Esophagus muscularis mucosa (tissue), 4 donors: ENCODE measurements around the gene DYNLRB1. TPM values are rescaled to one million over a fixed set of nuclear protein-coding genes. Genes with fewer than 3 reads are reported as not detected.

Source experiments
- DNase-seq: peaks from one replicate; pipeline ENCODE4 v3.0.0-alpha.2; 2017; ENCODE audit errors: extremely low spot score
- H3K27ac ChIP-seq, 4 donors: fragments of 200-600 bp; sonication (generic); replicated peaks in 1 of 4; 1 replicate in 3 of 4; 2 replicates in 1 of 4; pipeline ENCODE4 v1.5.1; 2016 to 2019; ENCODE audit warnings: mild to moderate bottlenecking in 1 of 4
- H3K27me3 ChIP-seq, 4 donors: fragments of 200-600 bp; sonication (generic); one replicate each; pipeline versions ENCODE4 v1.5.1 to v1.6.0; 2016 to 2019
- H3K36me3 ChIP-seq, 4 donors: fragments of 200-600 bp; sonication (generic); one replicate each; pipeline ENCODE4 v1.5.1; 2016 to 2019
- H3K4me1 ChIP-seq, 4 donors: fragments of 200-600 bp; sonication (generic); one replicate each; pipeline ENCODE4 v1.5.1; 2016 to 2019
- H3K4me3 ChIP-seq, 4 donors: fragments of 200-600 bp; sonication (generic); 1 replicate in 2 of 4; 2 replicates in 2 of 4; pipeline ENCODE4 v1.5.1; 2016 to 2019; ENCODE audit warnings: mild to moderate bottlenecking in 4 of 4, moderate library complexity in 1 of 4
- H3K9me3 ChIP-seq, 4 donors: fragments of 200-600 bp; sonication (generic); 1 replicate in 3 of 4; 2 replicates in 1 of 4; pipeline ENCODE4 v1.5.1; 2016 to 2019
- EP300 ChIP-seq: sonication (generic); formaldehyde crosslinking; IDR thresholded peaks from one replicate; pipeline ENCODE4 v1.6.1; 2017; ENCODE audit warnings: antibody characterized with exemption
- POLR2A ChIP-seq: fragments of 450-650 bp; IDR thresholded peaks from one replicate; pipeline ENCODE4 v1.6.1; 2017; ENCODE audit warnings: antibody characterized with exemption, moderate library complexity, mild to moderate bottlenecking, low read depth
- POLR2AphosphoS5 ChIP-seq, 2 donors: sonication (generic); formaldehyde crosslinking; IDR thresholded peaks; one replicate each; pipeline ENCODE4 v1.6.1; 2017; ENCODE audit warnings: antibody characterized with exemption in 2 of 2
- WGBS: methylation state at CpG from one replicate; pipeline ENCODE4 v1.1.5; 2018; 5-methylcytosine and 5-hydroxymethylcytosine counted together
- intact Hi-C: fragments of 100-400 bp; cut with DNase I; formaldehyde crosslinking; loops from one replicate; pipeline ENCODE4 v1.15.1; 2023
- total RNA-seq, 4 donors: library from RNA; depleted of rRNA; stranded (reverse); fragments of >200 nt; gene quantifications; one replicate each; pipeline versions ENCODE4 v1.1.0 to v1.2.1, GENCODE V29; 2016
- TF ChIP-seq, protein P1 (sequence below), 3 experiments: fragments of 200-600 bp in 2 of 3; fragments of 450-650 bp in 1 of 3; sonication (generic) in 2 of 3; IDR thresholded peaks; one replicate each; pipeline ENCODE4 v1.5.1; 2017 to 2019; ENCODE audit warnings: antibody characterized with exemption in 3 of 3, mild to moderate bottlenecking in 2 of 3, moderate library complexity in 1 of 3

Gene DYNLRB1
- total RNA-seq, 4 donors from 2014 or later, result 152 to 252 (median 191) TPM

DNA sequence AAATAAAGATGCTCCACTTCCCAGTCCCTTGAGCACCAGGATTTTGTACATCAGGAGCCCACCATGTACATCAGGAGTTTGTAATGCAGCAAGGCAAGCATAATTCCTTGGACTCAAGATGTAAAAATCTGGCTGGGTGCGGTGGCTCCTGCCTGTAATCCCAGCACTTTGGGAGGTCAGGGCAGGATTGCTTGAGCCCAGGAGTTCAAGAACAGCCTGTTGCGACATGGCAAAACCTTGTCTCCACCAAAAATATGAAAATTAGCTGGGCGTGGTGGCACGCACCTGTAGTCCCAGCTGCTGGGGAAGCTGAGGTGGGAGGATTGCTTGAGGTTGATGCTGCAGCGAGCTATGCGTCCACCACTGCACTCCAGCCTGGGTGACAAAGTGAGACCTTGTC, 26.2 kb downstream of the DYNLRB1 start:
- 95% methylated on average over 5 of the region's 6 CpGs for WGBS
- H3K36me3 ChIP-seq, result peaks cover 29 to 57% (median 46%) of the 10 kb centered on the region in 4 donors
- H3K27ac ChIP-seq, result no peak overlapping the region

DNA sequence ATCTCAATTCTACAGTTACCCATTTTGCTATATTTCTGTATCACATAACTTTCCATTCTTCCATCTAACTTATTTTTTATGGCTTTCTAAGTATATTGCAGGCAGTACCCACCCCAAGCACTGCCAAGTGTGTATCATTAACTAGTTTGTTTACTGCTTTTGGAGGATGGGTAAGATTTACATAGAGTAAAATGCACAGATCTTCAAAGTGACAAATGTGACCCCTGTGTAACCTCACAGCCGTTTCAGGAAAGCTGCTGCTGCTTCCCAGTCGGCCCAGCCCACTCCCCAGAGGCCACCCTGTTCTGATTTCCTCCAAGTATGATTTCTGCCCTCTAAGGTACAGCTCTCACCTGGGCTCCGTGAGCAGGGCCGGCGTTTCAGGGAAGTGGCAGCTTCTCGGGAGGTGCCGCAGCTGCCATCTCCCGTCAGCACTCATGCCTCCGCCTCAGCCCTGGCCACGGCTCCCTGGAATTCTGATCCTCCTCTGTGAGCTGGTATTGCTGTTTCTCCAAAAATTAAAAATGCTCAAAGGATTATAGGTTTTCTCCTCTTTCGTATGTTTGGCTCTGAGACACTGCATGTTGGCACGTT, 27.3 kb downstream of the DYNLRB1 start:
- H3K4me3 ChIP-seq, result no peak overlapping the region
- DNase-seq, result no peak
- intact Hi-C loops, result no loop called here
- H3K4me1 ChIP-seq, result peaks cover 0 to 11% (median 6%) of the 10 kb centered on the region in 4 donors
- H3K27me3 ChIP-seq, result no peaks in the 10 kb centered on the region
- H3K36me3 ChIP-seq, result peaks cover 24 to 47% (median 39%) of the 10 kb centered on the region in 4 donors
- TF ChIP-seq POLR2AphosphoS5 (IDR thresholded peaks at IDR 0.05) (no peak), EP300 (no peak), POLR2A (no peak)
- TF ChIP-seq, protein P1, sequence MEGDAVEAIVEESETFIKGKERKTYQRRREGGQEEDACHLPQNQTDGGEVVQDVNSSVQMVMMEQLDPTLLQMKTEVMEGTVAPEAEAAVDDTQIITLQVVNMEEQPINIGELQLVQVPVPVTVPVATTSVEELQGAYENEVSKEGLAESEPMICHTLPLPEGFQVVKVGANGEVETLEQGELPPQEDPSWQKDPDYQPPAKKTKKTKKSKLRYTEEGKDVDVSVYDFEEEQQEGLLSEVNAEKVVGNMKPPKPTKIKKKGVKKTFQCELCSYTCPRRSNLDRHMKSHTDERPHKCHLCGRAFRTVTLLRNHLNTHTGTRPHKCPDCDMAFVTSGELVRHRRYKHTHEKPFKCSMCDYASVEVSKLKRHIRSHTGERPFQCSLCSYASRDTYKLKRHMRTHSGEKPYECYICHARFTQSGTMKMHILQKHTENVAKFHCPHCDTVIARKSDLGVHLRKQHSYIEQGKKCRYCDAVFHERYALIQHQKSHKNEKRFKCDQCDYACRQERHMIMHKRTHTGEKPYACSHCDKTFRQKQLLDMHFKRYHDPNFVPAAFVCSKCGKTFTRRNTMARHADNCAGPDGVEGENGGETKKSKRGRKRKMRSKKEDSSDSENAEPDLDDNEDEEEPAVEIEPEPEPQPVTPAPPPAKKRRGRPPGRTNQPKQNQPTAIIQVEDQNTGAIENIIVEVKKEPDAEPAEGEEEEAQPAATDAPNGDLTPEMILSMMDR (IDR thresholded peaks at IDR 0.05), result no peak
- H3K27ac ChIP-seq, result no peak overlapping the region
- H3K9me3 ChIP-seq, result no peaks in the 10 kb centered on the region
- WGBS, result 77% methylated on average over 12 of the region's 12 CpGs

More for the DNA sequence above, 26.2 kb downstream of the DYNLRB1 start:
- Histone ChIP-seq H3K4me3 (no peak overlapping the region), H3K27me3 (no peaks in the 10 kb centered on the region), H3K4me1 (peaks cover 0 to 16% (median 9%) of the 10 kb centered on the region in 4 donors), H3K9me3 (no peaks in the 10 kb centered on the region)
- DNase-seq, result no peak
- intact Hi-C loops, result no loop called here
- TF ChIP-seq POLR2AphosphoS5 (IDR thresholded peaks at IDR 0.05), result no peak
- no peak for TF ChIP-seq POLR2A
- TF ChIP-seq, protein P1 (IDR thresholded peaks at IDR 0.05), result no peak
- TF ChIP-seq EP300, result no peak

DNA sequence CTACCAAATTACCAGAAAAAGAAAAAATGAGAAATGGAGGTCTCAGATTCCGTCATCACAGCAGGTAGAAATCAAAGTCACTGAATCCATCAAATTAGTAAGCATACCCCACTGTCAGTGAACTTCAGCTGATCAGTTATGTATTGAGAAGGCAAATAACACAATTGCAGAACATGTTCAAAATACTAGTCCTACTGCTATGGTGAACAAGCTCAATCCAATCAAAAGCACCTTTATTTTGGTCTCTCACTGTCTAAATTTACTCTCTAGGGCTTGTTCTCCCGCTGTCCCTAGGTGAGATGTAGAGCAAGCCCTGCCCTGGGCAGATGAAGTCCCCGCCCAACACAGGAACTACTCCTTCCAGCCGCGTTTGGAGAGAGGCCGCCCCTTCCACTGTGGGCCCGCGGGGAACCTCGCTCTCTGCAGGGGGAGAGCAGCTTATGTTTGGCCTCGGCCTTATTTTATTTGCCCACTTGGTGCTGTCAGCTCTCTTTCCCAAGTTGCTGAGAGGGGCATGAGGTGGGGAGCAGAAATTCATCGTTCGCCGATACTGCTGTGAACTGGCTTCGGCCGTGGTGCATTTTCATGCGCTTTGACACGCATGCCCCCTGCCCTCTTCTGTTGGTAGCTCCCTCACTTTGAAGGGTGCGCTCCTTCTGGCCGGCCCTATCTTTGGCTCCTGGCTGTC, 28.0 kb downstream of the DYNLRB1 start:
- WGBS, result 30% methylated on average over 19 of the region's 19 CpGs
- H3K36me3 ChIP-seq, result peaks cover 24 to 40% (median 32%) of the 10 kb centered on the region in 4 donors

DNA sequence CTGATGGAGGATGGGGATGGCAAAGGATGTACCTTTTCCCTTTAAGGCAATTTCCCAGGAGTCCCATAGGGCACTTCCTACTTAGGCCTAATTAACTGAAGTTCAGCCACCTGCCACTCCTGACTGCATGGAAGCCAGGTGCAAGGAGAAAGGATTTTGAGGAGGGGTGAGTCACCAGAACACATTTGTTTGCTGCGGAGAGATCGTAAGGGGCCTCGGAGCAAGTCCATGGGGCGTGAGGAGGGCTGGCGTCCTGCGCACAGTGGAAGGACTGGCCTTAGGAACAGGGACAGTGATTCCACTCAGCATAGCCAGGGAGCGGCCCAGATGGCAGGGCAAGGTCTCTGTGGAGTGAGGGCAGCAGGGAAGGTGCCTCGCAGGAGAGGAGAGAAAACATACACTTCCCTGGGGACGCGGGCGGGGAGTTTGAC, 30.5 kb downstream of the DYNLRB1 start:
- no peak overlapping the region for H3K4me3 ChIP-seq
- TF ChIP-seq EP300, result no peak
- no peak for TF ChIP-seq POLR2AphosphoS5 (IDR thresholded peaks at IDR 0.05)

More for the DNA sequence above, 28.0 kb downstream of the DYNLRB1 start:
- peaks cover 0 to 9% (median 6%) of the 10 kb centered on the region in 4 donors for H3K4me1 ChIP-seq
- DNase-seq, result no peak
- H3K27me3 ChIP-seq, result no peaks in the 10 kb centered on the region
- H3K4me3 ChIP-seq, result peak overlapping the region in 2 of 4 donors; percentile 1 to 18
- TF ChIP-seq, protein P1 (IDR thresholded peaks at IDR 0.05), result no peak
- TF ChIP-seq POLR2AphosphoS5 (IDR thresholded peaks at IDR 0.05), result no peak
- no peak for TF ChIP-seq POLR2A
- TF ChIP-seq EP300, result no peak
- H3K27ac ChIP-seq, result no peak overlapping the region
- intact Hi-C loops, result no loop called here
- H3K9me3 ChIP-seq, result no peaks in the 10 kb centered on the region

DNA sequence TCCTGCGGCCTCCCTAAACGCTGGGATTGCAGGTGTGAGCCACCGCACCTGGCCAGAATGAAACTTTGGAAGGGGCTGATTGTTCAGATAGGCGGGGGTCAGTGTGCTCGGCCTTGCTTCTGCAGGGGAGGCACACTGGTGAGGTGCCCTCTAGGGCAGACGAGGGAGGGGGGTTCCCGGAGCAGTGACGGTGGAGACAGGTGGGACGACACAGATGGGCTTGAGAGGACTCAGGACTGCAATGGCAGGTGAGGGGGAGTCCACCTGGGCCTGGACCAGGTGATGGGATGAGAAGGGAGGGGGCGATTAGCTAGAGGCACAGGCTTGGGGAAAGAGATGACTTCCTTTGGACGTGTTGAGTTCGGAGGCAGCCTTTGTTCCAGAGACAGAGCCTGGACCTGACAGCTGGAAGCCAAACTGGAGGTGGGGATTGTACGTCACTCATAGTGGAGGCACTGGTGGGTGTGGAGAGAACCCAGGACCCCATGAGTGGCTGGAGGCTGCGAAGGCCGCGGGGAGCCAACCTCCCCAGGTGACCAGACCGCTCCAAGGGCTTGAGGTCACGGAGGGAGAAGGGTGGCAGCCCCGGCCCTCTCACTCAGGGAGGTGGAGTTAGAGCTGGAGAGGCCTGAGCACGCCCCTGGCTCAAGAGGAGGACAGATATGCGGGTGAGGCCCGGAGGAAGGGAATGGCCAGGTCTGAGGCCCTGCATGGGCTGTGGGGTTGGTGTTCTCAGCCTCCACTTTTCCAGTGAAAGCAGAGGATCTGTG, 31.8 kb downstream of the DYNLRB1 start:
- Histone ChIP-seq H3K4me3 (no peak overlapping the region), H3K36me3 (peaks cover 0 to 4% (median 0%) of the 10 kb centered on the region in 4 donors), H3K27me3 (no peaks in the 10 kb centered on the region), H3K9me3 (no peaks in the 10 kb centered on the region), H3K27ac (no peak overlapping the region), H3K4me1 (peaks cover 0 to 9% (median 7%) of the 10 kb centered on the region in 4 donors)
- no peak for DNase-seq
- 86% methylated on average over 19 of the region's 22 CpGs for WGBS
- intact Hi-C loops, result no loop called here
- TF ChIP-seq, protein P1 (IDR thresholded peaks at IDR 0.05), result no peak
- TF ChIP-seq POLR2A, result no peak
- TF ChIP-seq POLR2AphosphoS5 (IDR thresholded peaks at IDR 0.05), result no peak
- TF ChIP-seq EP300, result no peak

More for the DNA sequence above, 30.5 kb downstream of the DYNLRB1 start:
- 89% methylated on average over 11 of the region's 11 CpGs for WGBS
- no peak for DNase-seq
- intact Hi-C loops, result no loop called here
- peaks cover 0 to 9% (median 6%) of the 10 kb centered on the region in 4 donors for H3K4me1 ChIP-seq
- no peaks in the 10 kb centered on the region for H3K27me3 ChIP-seq
- peaks cover 3 to 15% (median 8%) of the 10 kb centered on the region in 4 donors for H3K36me3 ChIP-seq
- no peaks in the 10 kb centered on the region for H3K9me3 ChIP-seq
- no peak overlapping the region for H3K27ac ChIP-seq
